Thoracic aorta endothelial cell (primary cell): Measurements from ENCODE around the gene BSN. TPM values are rescaled to one million over a fixed set of nuclear protein-coding genes. Genes with fewer than 3 reads are reported as not detected.

Experiments used
- small RNA-seq: library from RNA; depleted of rRNA; stranded (forward); fragments of <200 nt; gene quantifications from one replicate; pipeline ENCODE3, GENCODE V24; 2012
- total RNA-seq: library from RNA; depleted of rRNA; stranded (reverse); fragments of >200 nt; gene quantifications from 2 replicates; pipeline ENCODE4 v1.2.3, GENCODE V29; 2012

BSN gene, protein sequence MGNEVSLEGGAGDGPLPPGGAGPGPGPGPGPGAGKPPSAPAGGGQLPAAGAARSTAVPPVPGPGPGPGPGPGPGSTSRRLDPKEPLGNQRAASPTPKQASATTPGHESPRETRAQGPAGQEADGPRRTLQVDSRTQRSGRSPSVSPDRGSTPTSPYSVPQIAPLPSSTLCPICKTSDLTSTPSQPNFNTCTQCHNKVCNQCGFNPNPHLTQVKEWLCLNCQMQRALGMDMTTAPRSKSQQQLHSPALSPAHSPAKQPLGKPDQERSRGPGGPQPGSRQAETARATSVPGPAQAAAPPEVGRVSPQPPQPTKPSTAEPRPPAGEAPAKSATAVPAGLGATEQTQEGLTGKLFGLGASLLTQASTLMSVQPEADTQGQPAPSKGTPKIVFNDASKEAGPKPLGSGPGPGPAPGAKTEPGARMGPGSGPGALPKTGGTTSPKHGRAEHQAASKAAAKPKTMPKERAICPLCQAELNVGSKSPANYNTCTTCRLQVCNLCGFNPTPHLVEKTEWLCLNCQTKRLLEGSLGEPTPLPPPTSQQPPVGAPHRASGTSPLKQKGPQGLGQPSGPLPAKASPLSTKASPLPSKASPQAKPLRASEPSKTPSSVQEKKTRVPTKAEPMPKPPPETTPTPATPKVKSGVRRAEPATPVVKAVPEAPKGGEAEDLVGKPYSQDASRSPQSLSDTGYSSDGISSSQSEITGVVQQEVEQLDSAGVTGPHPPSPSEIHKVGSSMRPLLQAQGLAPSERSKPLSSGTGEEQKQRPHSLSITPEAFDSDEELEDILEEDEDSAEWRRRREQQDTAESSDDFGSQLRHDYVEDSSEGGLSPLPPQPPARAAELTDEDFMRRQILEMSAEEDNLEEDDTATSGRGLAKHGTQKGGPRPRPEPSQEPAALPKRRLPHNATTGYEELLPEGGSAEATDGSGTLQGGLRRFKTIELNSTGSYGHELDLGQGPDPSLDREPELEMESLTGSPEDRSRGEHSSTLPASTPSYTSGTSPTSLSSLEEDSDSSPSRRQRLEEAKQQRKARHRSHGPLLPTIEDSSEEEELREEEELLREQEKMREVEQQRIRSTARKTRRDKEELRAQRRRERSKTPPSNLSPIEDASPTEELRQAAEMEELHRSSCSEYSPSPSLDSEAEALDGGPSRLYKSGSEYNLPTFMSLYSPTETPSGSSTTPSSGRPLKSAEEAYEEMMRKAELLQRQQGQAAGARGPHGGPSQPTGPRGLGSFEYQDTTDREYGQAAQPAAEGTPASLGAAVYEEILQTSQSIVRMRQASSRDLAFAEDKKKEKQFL (N-terminal part only)
- total RNA-seq, result 0.13 and 0.14 TPM in 2 replicates

GRCh38 chr3:49553692-49554632, at the start of gene BSN:
Gene BSN (plus strand): TSS chr3:49554477. CDS start chr3:49554603, 126 bp downstream.

GRCh38 chr3:49673715-49674496, 119.6 kb downstream of the BSN start, which contains the start of gene APEH:
Gene APEH (plus strand): TSS chr3:49674351. CDS start chr3:49674402, 51 bp downstream.

DNA sequence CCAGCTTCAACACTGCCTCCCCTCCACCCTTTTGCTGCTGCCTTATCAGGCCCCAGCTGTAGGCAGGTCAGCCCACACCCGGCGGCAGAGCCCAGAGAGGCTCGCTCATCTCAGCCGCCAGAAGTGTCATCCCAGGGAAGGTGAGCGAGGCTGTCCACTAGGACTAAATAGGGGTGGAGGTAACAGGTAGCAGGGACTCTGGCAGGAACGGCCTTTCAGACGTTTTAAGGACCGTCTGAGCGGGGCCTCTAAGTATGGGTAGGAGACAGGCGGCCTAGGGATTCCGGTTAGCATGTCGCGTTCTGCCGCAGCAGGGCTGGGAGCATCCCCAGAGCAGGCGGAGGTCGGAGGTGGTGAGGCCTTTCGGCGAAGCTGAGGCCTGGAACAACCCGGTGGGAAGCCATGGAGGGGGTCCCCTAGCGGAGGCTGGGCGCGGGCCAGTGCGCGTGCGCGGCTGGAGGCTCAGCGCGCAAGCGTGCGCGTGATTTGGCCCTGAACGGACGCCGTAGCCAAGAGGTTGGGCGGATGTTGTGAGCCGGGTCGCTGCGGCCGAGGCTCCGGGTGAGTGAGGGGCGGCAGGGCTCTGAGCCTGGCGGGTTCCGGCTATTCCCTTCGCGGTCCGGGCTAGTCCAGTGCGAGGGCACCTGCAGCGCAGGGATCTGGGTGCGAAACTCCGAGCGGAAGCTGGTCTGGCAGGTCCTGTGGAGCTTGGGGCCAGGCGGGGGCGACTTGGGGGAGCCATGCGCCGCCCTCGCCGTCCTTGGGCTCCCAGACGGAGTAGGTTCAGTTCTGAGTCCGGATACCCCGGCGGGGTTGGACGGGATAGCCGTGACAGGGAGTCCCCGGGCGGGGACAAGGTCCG, 135.0 kb downstream of the BSN start, which contains the start of the genes MST1 and RNF123:
MST1 (minus strand) TSS at position 429 of the 862 bp plus-strand sequence. CDS start 783 bp downstream, outside the sequence.
RNF123 (plus strand) TSS at position 512 of the 862 bp plus-strand sequence. CDS start 1,609 bp downstream, outside the sequence.

GRCh38 chr3:49719214-49719884, 165.1 kb downstream of the BSN start, which contains the start of gene AMIGO3:
Gene AMIGO3 (minus strand): TSS chr3:49719684. CDS start chr3:49719465, 219 bp downstream.

Small RNA genes within 50 kb of the gene (small RNA-seq; reads per million reads assigned to genes)
- not detected for gene AMIGO3

Other genes with a start within 250 kb of the BSN start
- 36.5 and 44.4 TPM in 2 replicates for gene USP4, start 214.4 kb upstream of the BSN start, total RNA-seq
- 363 and 403 TPM in 2 replicates for gene GPX1, start 196.1 kb upstream of the BSN start, total RNA-seq
- gene RHOA, start 142.5 kb upstream of the BSN start, total RNA-seq, result 680 and 866 TPM in 2 replicates
- 18.6 and 21.7 TPM in 2 replicates for gene TCTA, start 142.1 kb upstream of the BSN start, total RNA-seq
- 0.65 and 0.66 TPM in 2 replicates for gene AMT, start 132.0 kb upstream of the BSN start, total RNA-seq
- 5.5 and 6.0 TPM in 2 replicates for gene NICN1, start 125.2 kb upstream of the BSN start, total RNA-seq
- gene DAG1, start 84.2 kb upstream of the BSN start, total RNA-seq, result 60.4 and 84.3 TPM in 2 replicates
- 76.9 and 81.3 TPM in 2 replicates for gene APEH, start 119.9 kb downstream of the BSN start, total RNA-seq
- 1.1 and 2.3 TPM in 2 replicates for gene MST1, start 135.0 kb downstream of the BSN start, total RNA-seq
- gene RNF123, start 135.1 kb downstream of the BSN start, total RNA-seq, result 19.1 and 25.0 TPM in 2 replicates
- 0.14 TPM in 1 of 2 replicates, not detected in the other for gene AMIGO3, start 165.2 kb downstream of the BSN start, total RNA-seq
- 39.8 and 42.0 TPM in 2 replicates for gene GMPPB, start 169.5 kb downstream of the BSN start, total RNA-seq
- gene IP6K1, start 232.1 kb downstream of the BSN start, total RNA-seq, result 44.5 and 53.0 TPM in 2 replicates
- gene CDHR4, start 245.4 kb downstream of the BSN start, total RNA-seq, result not detected in 2 replicates
- 5.8 and 7.6 TPM in 2 replicates for gene INKA1, start 248.8 kb downstream of the BSN start, total RNA-seq